Stomach (tissue), 4 donors: Measurements from ENCODE around the gene PLPP7.

Experiments
- POLR2A ChIP-seq, 4 donors: fragments of 450-650 bp; IDR thresholded peaks; one replicate each; pipeline ENCODE4 v1.6.1; 2016; ENCODE audit warnings: antibody characterized with exemption in 4 of 4, control low read depth in 2 of 4, mild to moderate bottlenecking in 1 of 4, moderate library complexity in 1 of 4
- TF ChIP-seq, protein P1 (sequence below), 7 experiments: fragments of 450-650 bp in 4 of 7; fragments of 200-600 bp in 3 of 7; sonication (generic) in 3 of 7; IDR thresholded peaks; one replicate each; pipeline ENCODE4 v1.5.1; 2016 to 2019; ENCODE audit warnings: antibody characterized with exemption in 7 of 7, control low read depth in 2 of 7, mild to moderate bottlenecking in 1 of 7

DNA sequence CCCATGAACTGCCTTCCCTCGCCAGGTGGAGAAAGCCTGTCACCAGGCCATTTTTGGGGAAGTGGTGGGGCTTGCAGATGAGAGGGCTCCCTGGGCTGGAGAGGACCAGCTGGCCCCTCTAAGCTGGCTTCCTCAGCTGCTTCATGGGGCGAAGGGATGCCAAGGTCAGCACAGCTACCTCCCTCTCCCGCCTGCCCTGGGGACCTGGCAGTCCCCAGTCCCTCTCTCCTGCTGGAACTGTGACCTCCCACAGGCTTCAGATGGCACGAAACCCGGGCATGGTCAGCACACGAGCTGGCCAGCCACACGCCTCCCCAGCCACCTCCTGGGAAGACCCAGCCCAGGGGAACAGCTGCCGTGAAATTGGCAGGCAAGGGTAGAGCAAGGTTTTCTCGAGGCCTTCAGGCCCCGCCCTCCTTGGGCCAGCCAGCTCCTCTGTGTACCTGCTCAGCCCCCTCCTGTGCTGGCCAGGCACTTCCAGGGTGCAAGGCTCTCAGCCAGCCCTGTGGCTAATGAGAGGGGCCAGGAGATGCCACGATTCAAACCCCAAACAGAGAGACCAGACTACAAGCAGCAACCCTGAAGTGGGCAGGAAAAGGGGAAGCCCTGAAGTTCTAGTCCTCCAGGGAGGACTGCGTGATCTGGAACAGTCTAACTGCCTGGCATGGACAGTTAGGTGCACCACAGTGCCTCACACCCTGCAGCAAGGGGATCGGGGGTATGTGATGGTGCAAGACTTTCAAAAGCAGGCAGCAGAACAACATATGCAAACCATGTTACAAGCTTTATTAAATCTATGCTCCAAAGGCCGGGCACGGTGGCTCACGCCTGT is 12.9 kb downstream of the PLPP7 start:
- TF ChIP-seq POLR2A (IDR thresholded peaks at IDR 0.05): no peak
- TF ChIP-seq, protein P1, sequence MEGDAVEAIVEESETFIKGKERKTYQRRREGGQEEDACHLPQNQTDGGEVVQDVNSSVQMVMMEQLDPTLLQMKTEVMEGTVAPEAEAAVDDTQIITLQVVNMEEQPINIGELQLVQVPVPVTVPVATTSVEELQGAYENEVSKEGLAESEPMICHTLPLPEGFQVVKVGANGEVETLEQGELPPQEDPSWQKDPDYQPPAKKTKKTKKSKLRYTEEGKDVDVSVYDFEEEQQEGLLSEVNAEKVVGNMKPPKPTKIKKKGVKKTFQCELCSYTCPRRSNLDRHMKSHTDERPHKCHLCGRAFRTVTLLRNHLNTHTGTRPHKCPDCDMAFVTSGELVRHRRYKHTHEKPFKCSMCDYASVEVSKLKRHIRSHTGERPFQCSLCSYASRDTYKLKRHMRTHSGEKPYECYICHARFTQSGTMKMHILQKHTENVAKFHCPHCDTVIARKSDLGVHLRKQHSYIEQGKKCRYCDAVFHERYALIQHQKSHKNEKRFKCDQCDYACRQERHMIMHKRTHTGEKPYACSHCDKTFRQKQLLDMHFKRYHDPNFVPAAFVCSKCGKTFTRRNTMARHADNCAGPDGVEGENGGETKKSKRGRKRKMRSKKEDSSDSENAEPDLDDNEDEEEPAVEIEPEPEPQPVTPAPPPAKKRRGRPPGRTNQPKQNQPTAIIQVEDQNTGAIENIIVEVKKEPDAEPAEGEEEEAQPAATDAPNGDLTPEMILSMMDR (IDR thresholded peaks at IDR 0.05): no peak
